ENCODE data around the gene MYO15B.

GRCh38 chr17:75668489-75668888, 80.9 kb downstream of the MYO15B start:
- TF ChIP-seq GATA2 (IDR thresholded peaks at IDR 0.05; ENCODE audit: low read depth, low read length) (no peak), GATA3 (IDR thresholded peaks at IDR 0.05; ENCODE audit: low read depth, low read length) (no peak)

Data from SH-SY5Y (cell line).